Keratinocyte (primary cell): Measurements from ENCODE around the gene LAMA3. TPM values are rescaled to one million over a fixed set of nuclear protein-coding genes. Genes with fewer than 3 reads are reported as not detected.
A peak's percentile ranks its signal among the peaks of the same experiment; 100 is the strongest.

Experiments used
- DNase-seq: peaks from one replicate; pipeline ENCODE4 v3.0.0-alpha.2; 2011; ENCODE audit warnings: low read depth, missing footprints, low spot score
- FAIRE-seq: peaks from 2 replicates; lab custom pipeline; 2011; peaks lifted over from hg19 to GRCh38; lab: Jason Lieb, UNC
- H2AFZ ChIP-seq: 2 replicates; pipeline ENCODE4 v1.6.0; 2012; ENCODE audit warnings: low read length, control low read depth, inconsistent platforms; ENCODE audit not compliant: control insufficient read depth
- H3K27ac ChIP-seq: 2 replicates; pipeline ENCODE4 v1.5.1; 2011; ENCODE audit warnings: low read length; ENCODE audit not compliant: control insufficient read depth, insufficient read depth
- H3K27me3 ChIP-seq: 3 replicates; pipeline ENCODE4 v1.6.0; 2011; ENCODE audit warnings: low read length; ENCODE audit not compliant: control insufficient read depth, insufficient read depth; ENCODE audit errors: extremely low read depth
- H3K36me3 ChIP-seq, 2 experiments: 2 replicates in 1 of 2; 3 replicates in 1 of 2; pipeline ENCODE4 v1.5.1; 2011; ENCODE audit warnings: low read length in 2 of 2, mild to moderate bottlenecking in 1 of 2; ENCODE audit not compliant: control insufficient read depth in 2 of 2, insufficient read depth in 2 of 2; ENCODE audit errors: extremely low read depth in 1 of 2
- H3K4me1 ChIP-seq: 3 replicates; pipeline ENCODE4 v1.5.1; 2011; ENCODE audit warnings: low read length; ENCODE audit not compliant: control insufficient read depth, insufficient read depth; ENCODE audit errors: extremely low read depth
- H3K4me2 ChIP-seq: 3 replicates; pipeline ENCODE4 v1.6.0; 2011; ENCODE audit warnings: low read depth, low read length; ENCODE audit not compliant: control insufficient read depth, insufficient read depth; ENCODE audit errors: extremely low read depth
- H3K4me3 ChIP-seq, 3 experiments: fragments of 200-600 bp in 1 of 3; sonication (generic) in 1 of 3; 2 replicates in 2 of 3; 3 replicates in 1 of 3; pipeline ENCODE4 v1.5.1; 2011 to 2016; ENCODE audit warnings: low read length in 3 of 3, mild to moderate bottlenecking in 3 of 3, control low read depth in 2 of 3, inconsistent platforms in 1 of 3, low read depth in 1 of 3, mixed read lengths in 1 of 3, mixed run types in 1 of 3, moderate library complexity in 1 of 3; ENCODE audit not compliant: control insufficient read depth in 2 of 3, insufficient read depth in 2 of 3; ENCODE audit errors: extremely low read depth in 1 of 3
- H3K79me2 ChIP-seq: 2 replicates; pipeline ENCODE4 v1.6.0; 2012; ENCODE audit warnings: low read length; ENCODE audit not compliant: control insufficient read depth, insufficient read depth
- H3K9ac ChIP-seq: 3 replicates; pipeline ENCODE4 v1.6.0; 2011; ENCODE audit warnings: low read length; ENCODE audit not compliant: control insufficient read depth, insufficient read depth; ENCODE audit errors: extremely low read depth
- H3K9me1 ChIP-seq: 3 replicates; pipeline ENCODE4 v1.6.0; 2011; ENCODE audit warnings: low read length; ENCODE audit not compliant: control insufficient read depth, insufficient read depth; ENCODE audit errors: extremely low read depth
- H3K9me3 ChIP-seq: 2 replicates; pipeline ENCODE4 v1.5.1; 2012; ENCODE audit warnings: low read depth, low read length; ENCODE audit not compliant: control insufficient read depth
- H4K20me1 ChIP-seq: 3 replicates; pipeline ENCODE4 v1.6.0; 2011; ENCODE audit warnings: low read length; ENCODE audit not compliant: control insufficient read depth, insufficient read depth; ENCODE audit errors: extremely low read depth
- EZH2 ChIP-seq: IDR thresholded peaks from one replicate; pipeline ENCODE4 v1.6.1; 2012; ENCODE audit warnings: inconsistent platforms, mild to moderate bottlenecking, low read length, moderate library complexity
- dilution Hi-C: fragments of 300-500 bp; cut with MboI; formaldehyde crosslinking; loops from one replicate; pipeline ENCODE4 v1.7.0; 2020; ENCODE audit warnings: low sequenced_read_pairs; ENCODE audit not compliant: extremely low pct_ligation_motif_present
- polyA plus RNA-seq, 5 experiments: library from polyadenylated mRNA; depleted of rRNA in 3 of 5; stranded (reverse) in 3 of 5; stranded (forward) in 1 of 5; unstranded in 1 of 5; fragments of >200 nt; gene quantifications; 1 replicate in 1 of 5; 2 replicates in 3 of 5; 3 replicates in 1 of 5; pipeline versions ENCODE4 v1.2.1 to v1.2.3, GENCODE V29; 2011 to 2012; ENCODE audit warnings: missing spikeins in 2 of 5, low read depth in 1 of 5, low replicate concordance in 1 of 5
- TF ChIP-seq, protein P1 (sequence below), 3 experiments: IDR thresholded peaks in 1 of 3; conservative IDR thresholded peaks in 1 of 3; optimal IDR thresholded peaks in 1 of 3; 2 replicates in 2 of 3; 3 replicates in 1 of 3; pipeline versions ENCODE3 to v1.5.1; 2011; ENCODE audit warnings: low read length in 3 of 3, mild to moderate bottlenecking in 3 of 3, moderate library complexity in 2 of 3, control low read depth in 1 of 3, inconsistent platforms in 1 of 3; ENCODE audit not compliant: insufficient read depth in 2 of 3; ENCODE audit errors: extremely low read depth in 1 of 3

LAMA3 gene
- polyA plus RNA-seq, 1 donor (not counting 4 experiments of a cell fraction or from before 2014, with no cell fraction given) = 1,944 TPM

DNA sequence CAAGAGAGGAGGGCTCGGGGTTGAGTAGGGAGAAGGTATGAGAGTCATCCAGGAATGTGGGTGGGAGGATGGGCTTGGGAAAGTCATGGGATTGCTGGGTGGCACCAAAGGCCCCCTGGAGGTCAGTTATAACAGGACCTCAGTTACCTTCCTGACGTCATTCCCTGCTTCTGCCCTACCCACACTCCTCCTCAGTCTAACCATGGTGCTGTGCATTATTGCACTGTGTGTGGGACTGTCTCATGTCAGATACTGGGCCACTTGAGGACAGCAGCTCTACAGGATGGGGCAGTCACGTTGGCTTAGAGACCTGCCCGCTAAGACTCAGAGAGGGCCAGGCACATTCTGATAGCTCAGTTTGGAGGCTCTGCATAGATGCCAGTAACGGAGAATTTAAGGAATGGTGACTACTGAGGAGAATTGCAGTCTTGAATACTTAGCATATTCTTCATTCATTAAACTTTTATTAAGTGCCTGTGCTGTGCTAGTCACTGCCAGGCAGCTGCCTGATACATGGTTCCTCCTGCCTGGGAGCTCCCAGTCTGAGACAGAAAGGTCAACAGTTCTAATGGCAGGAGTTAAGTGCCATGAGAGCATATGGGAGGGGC, 90.5 kb downstream of the LAMA3 start:
- no peaks in the 10 kb centered on the region for H3K9me1 ChIP-seq
- H3K79me2 ChIP-seq = no peaks in the 10 kb centered on the region
- no peak overlapping the region for H2AFZ ChIP-seq
- TF ChIP-seq, protein P1, sequence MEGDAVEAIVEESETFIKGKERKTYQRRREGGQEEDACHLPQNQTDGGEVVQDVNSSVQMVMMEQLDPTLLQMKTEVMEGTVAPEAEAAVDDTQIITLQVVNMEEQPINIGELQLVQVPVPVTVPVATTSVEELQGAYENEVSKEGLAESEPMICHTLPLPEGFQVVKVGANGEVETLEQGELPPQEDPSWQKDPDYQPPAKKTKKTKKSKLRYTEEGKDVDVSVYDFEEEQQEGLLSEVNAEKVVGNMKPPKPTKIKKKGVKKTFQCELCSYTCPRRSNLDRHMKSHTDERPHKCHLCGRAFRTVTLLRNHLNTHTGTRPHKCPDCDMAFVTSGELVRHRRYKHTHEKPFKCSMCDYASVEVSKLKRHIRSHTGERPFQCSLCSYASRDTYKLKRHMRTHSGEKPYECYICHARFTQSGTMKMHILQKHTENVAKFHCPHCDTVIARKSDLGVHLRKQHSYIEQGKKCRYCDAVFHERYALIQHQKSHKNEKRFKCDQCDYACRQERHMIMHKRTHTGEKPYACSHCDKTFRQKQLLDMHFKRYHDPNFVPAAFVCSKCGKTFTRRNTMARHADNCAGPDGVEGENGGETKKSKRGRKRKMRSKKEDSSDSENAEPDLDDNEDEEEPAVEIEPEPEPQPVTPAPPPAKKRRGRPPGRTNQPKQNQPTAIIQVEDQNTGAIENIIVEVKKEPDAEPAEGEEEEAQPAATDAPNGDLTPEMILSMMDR (optimal IDR thresholded peaks at IDR 0.05 in 1 of 3, IDR thresholded peaks at IDR 0.05 in 1 of 3, conservative IDR thresholded peaks at IDR 0.05 in 1 of 3; ENCODE audit: extremely low read depth in 1 of 3, insufficient read depth in 2 of 3, low read length in 3 of 3) = peak in 1 of 3 experiments; percentile 21
- TF ChIP-seq EZH2 = no peak
- no peaks in the 10 kb centered on the region for H3K9me3 ChIP-seq
- H3K4me3 ChIP-seq = no peak overlapping the region
- H3K27me3 ChIP-seq = no peaks in the 10 kb centered on the region
- dilution Hi-C loops = no loop called here
- no peaks in the 10 kb centered on the region for H3K36me3 ChIP-seq
- no peak for DNase-seq
- no peak overlapping the region for H3K27ac ChIP-seq
- no peak for FAIRE-seq
- peaks cover 8% of the 10 kb centered on the region for H3K4me1 ChIP-seq
- H3K9ac ChIP-seq = no peak overlapping the region
- no peak overlapping the region for H3K4me2 ChIP-seq
- H4K20me1 ChIP-seq = no peaks in the 10 kb centered on the region

DNA sequence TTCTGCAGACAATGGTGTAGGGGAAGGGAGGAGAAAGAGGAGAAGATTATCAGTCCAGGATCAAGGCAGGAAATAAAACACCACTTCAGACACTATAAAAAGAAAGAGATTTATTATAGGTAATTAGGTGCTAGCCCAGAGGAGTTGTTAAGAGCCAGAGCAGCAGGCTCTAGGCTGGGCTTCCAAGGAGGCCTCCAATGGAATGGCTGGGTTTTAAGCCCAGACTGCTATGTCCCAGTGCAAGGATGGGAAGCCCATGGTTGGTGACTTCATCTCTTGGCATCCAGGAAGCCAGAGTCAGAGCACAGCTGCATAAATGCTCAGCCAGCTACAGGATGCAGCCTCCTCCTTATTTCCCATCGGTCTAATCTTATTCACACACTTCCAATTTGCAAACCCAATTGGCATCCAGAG, 95.6 kb downstream of the LAMA3 start:
- peak; percentile 99 for FAIRE-seq
- no peak overlapping the region for H3K4me3 ChIP-seq
- H3K4me1 ChIP-seq = peaks cover 16% of the 10 kb centered on the region
- no peak overlapping the region for H3K9ac ChIP-seq
- H4K20me1 ChIP-seq = no peaks in the 10 kb centered on the region
- H3K4me2 ChIP-seq = peak overlapping the region; percentile 0
- no peak overlapping the region for H2AFZ ChIP-seq
- no peaks in the 10 kb centered on the region for H3K9me1 ChIP-seq
- no peaks in the 10 kb centered on the region for H3K27me3 ChIP-seq
- dilution Hi-C loops = no loop called here
- DNase-seq = peak; percentile 45
- no peaks in the 10 kb centered on the region for H3K36me3 ChIP-seq
- peak overlapping the region; percentile 22 for H3K27ac ChIP-seq
- H3K79me2 ChIP-seq = no peaks in the 10 kb centered on the region
- no peak for TF ChIP-seq EZH2
- TF ChIP-seq, protein P1 (optimal IDR thresholded peaks at IDR 0.05 in 1 of 3, IDR thresholded peaks at IDR 0.05 in 1 of 3, conservative IDR thresholded peaks at IDR 0.05 in 1 of 3; ENCODE audit: extremely low read depth in 1 of 3, insufficient read depth in 2 of 3, low read length in 3 of 3) = no peak
- no peaks in the 10 kb centered on the region for H3K9me3 ChIP-seq
